Heart left ventricle (tissue), 16 donors: ENCODE data around the gene ANXA7. TPM values are rescaled to one million over a fixed set of nuclear protein-coding genes. Genes with fewer than 3 reads are reported as not detected.

Experiments used
- ATAC-seq, 4 donors: fragments of 200-7000 bp; cut with Tn5 transposase; one replicate each; pipeline ENCODE4 v1.9.1; 2020 to 2022; ENCODE audit warnings: moderate library complexity in 4 of 4, mild to moderate bottlenecking in 3 of 4, moderate number of reproducible peaks in 1 of 4
- DNase-seq, 5 donors: peaks; one replicate each; pipeline ENCODE4 v3.0.0-alpha.2; 2020
- H3K27ac ChIP-seq, 12 donors: fragments of 200-600 bp; sonication (generic) in 4 of 12; one replicate each; pipeline versions ENCODE4 v1.5.0 to v1.8.0; 2016 to 2022; ENCODE audit warnings: mild to moderate bottlenecking in 2 of 12
- H3K27me3 ChIP-seq, 9 donors: fragments of 200-600 bp; sonication (generic) in 2 of 9; one replicate each; pipeline versions ENCODE4 v1.5.1 to v1.8.0; 2016 to 2022; ENCODE audit warnings: mild to moderate bottlenecking in 3 of 9
- H3K36me3 ChIP-seq, 9 donors: fragments of 200-600 bp; sonication (generic) in 2 of 9; one replicate each; pipeline versions ENCODE4 v1.5.0 to v1.8.0; 2018 to 2022; ENCODE audit warnings: mild to moderate bottlenecking in 2 of 9
- H3K4me1 ChIP-seq, 12 donors: fragments of 200-600 bp; sonication (generic) in 4 of 12; one replicate each; pipeline versions ENCODE4 v1.5.0 to v1.8.0; 2016 to 2022; ENCODE audit warnings: mild to moderate bottlenecking in 3 of 12
- H3K4me3 ChIP-seq, 12 donors: fragments of 200-600 bp; sonication (generic) in 4 of 12; one replicate each; pipeline versions ENCODE4 v1.5.0 to v1.8.0; 2017 to 2022; ENCODE audit warnings: mild to moderate bottlenecking in 9 of 12, moderate library complexity in 4 of 12
- H3K9me3 ChIP-seq, 12 donors: fragments of 200-600 bp; sonication (generic) in 4 of 12; one replicate each; pipeline versions ENCODE4 v1.5.0 to v1.8.0; 2016 to 2022; ENCODE audit warnings: mild to moderate bottlenecking in 1 of 12
- CTCF ChIP-seq, 12 donors: fragments of 200-600 bp; sonication (generic) in 4 of 12; IDR thresholded peaks; one replicate each; pipeline versions ENCODE4 v1.5.0 to v1.8.0; 2018 to 2022; ENCODE audit warnings: antibody characterized with exemption in 12 of 12, mild to moderate bottlenecking in 5 of 12
- POLR2A ChIP-seq, 2 donors: fragments of 450-650 bp; IDR thresholded peaks; one replicate each; pipeline ENCODE4 v1.6.1; 2017; ENCODE audit warnings: antibody characterized with exemption in 2 of 2, mild to moderate bottlenecking in 2 of 2, moderate library complexity in 2 of 2
- WGBS, 4 donors: extraction: QIAGEN DNeasy Blood & Tissue Kit in 2 of 4; methylation state at CpG; one replicate each; pipeline versions ENCODE4 v1.1.5 to v1.1.7; 2013 to 2018; 5-methylcytosine and 5-hydroxymethylcytosine counted together
- intact Hi-C, 10 donors: fragments of 100-400 bp; cut with DNase I; formaldehyde crosslinking; loops; one replicate each; pipeline versions ENCODE4 v1.11.1 to v1.14.2; 2022
- polyA plus RNA-seq, 2 donors: library from polyadenylated mRNA; stranded (reverse); fragments of 200-250 nt; gene quantifications; one replicate each; pipeline ENCODE4 v1.2.3, GENCODE V29; 2013
- total RNA-seq, 9 donors: library from RNA; depleted of rRNA in 2 of 9; stranded (reverse); fragments of >200 nt in 2 of 9; fragmentation: NEBNext Ultra II Directional in 3 of 9; extraction: Animal tissue kit (Norgen Biotek cat#: 25700) in 3 of 9; gene quantifications; one replicate each; pipeline versions ENCODE4 v1.1.0 to v1.2.4, GENCODE V29; 2016 to 2023
- donor health status: ischemic (EF 13 %, LVEDD 7.1; RV severe dilation, severe dysfunction).
- donor health status: healthy with polysubstance abuse.
- donor health status: DM: no; HTN: yes; CAD: no.
- donor health status: DM: no; HTN: no; CAD: no.
- donor health status: ischemic (EF 25% LVEDD 6.9; RV normal size, moderate dysfunction).
- donor health status: ischemic (EF 25% LVEDD 5.7; RV mildly dilated, moderate dysfunction).
- donor health status: healthy.
- donor health status: DM: yes; HTN: yes; CAD: no.
- donor health status: ischemic (EF 35%, LVEDD 5.7; RV mildly dilated, moderate dysfunction).
- donor health status: nonischemic (EF 11% LVEDD 7.7; RV severe dilation, severe dysfunction).
- donor health status: DM: yes; HTN: yes; CAD: no.
- donor health status: PGD.
- donor health status: ischemic (EF 29% LVEDD 5.4; RV normal size, mild dysfunction).
- donor health status: nonischemic (EF 23%, LVEDD 6.1; RV moderate dilation, normal function).

The ANXA7 gene
- total and polyA plus RNA-seq, 11 donors, result 46.4 to 170 (median 121) TPM

- Histone ChIP-seq H3K27ac (no peak overlapping the region), H3K36me3 (peaks cover 0 to 17% (median 6%) of the 10 kb centered on the region in 9 donors), H3K4me1 (peaks cover 0 to 55% (median 32%) of the 10 kb centered on the region in 12 donors), H3K9me3 (no peaks in the 10 kb centered on the region), H3K27me3 (no peaks in the 10 kb centered on the region), H3K4me3 (no peak overlapping the region)
- TF ChIP-seq POLR2A (IDR thresholded peaks at IDR 0.05) (no peak), CTCF (IDR thresholded peaks at IDR 0.05) (no peak)
- ATAC-seq (no peak), DNase-seq (no peak)
- intact Hi-C loops, result no loop called here
- WGBS, 4 donors, result 69 to 83% (median 77%) methylated on average over 4 of the region's 4 CpGs
These were observed 4.8 kb downstream of the ANXA7 start for GRCh38 chr10:73408978-73409521.

- peaks cover 0 to 61% (median 34%) of the 10 kb centered on the region in 12 donors for H3K4me1 ChIP-seq
These were observed 5.8 kb downstream of the ANXA7 start for GRCh38 chr10:73408061-73408460.

GRCh38 chr10:73407495-73407894 is 6.4 kb downstream of the ANXA7 start:
- TF ChIP-seq CTCF (IDR thresholded peaks at IDR 0.05) (no peak), POLR2A (IDR thresholded peaks at IDR 0.05) (no peak)
- ATAC-seq (no peak), DNase-seq (no peak)
- H3K27me3 ChIP-seq, result no peaks in the 10 kb centered on the region
- H3K4me3 ChIP-seq, result no peak overlapping the region
- intact Hi-C loops, result no loop called here
- peaks cover 0 to 55% (median 29%) of the 10 kb centered on the region in 12 donors for H3K4me1 ChIP-seq
- no peak overlapping the region for H3K27ac ChIP-seq
- H3K36me3 ChIP-seq, result peaks cover 0 to 17% (median 6%) of the 10 kb centered on the region in 9 donors
- H3K9me3 ChIP-seq, result no peaks in the 10 kb centered on the region
- 87 to 93% (median 89%) methylated on average over 1 of the region's 1 CpG for WGBS, 4 donors

More at GRCh38 chr10:73408061-73408460, 5.8 kb downstream of the ANXA7 start:
- no peak overlapping the region for H3K27ac ChIP-seq
- ATAC-seq, result no peak
- intact Hi-C loops, result no loop called here
- no peak for TF ChIP-seq CTCF (IDR thresholded peaks at IDR 0.05)
- TF ChIP-seq POLR2A (IDR thresholded peaks at IDR 0.05), result no peak
- H3K9me3 ChIP-seq, result no peaks in the 10 kb centered on the region
- 85 to 96% (median 92%) methylated on average over 5 of the region's 5 CpGs for WGBS, 4 donors
- no peak for DNase-seq
- peaks cover 0 to 17% (median 6%) of the 10 kb centered on the region in 9 donors for H3K36me3 ChIP-seq
- no peaks in the 10 kb centered on the region for H3K27me3 ChIP-seq
- H3K4me3 ChIP-seq, result no peak overlapping the region

- Histone ChIP-seq H3K27me3 (no peaks in the 10 kb centered on the region), H3K4me3 (no peak overlapping the region), H3K4me1 (peaks cover 0 to 49% (median 23%) of the 10 kb centered on the region in 12 donors), H3K9me3 (no peaks in the 10 kb centered on the region), H3K27ac (no peak overlapping the region), H3K36me3 (peaks cover 0 to 17% (median 6%) of the 10 kb centered on the region in 9 donors)
- 68 to 72% (median 71%) methylated on average over 5 of the region's 5 CpGs for WGBS, 4 donors
- no peak for DNase-seq
- intact Hi-C loops, result no loop called here
- TF ChIP-seq POLR2A (IDR thresholded peaks at IDR 0.05) (no peak), CTCF (IDR thresholded peaks at IDR 0.05) (no peak)
- ATAC-seq, result no peak
These were observed 7.0 kb downstream of the ANXA7 start for GRCh38 chr10:73406846-73407245.
